ENCODE measurements around the gene ATF6B.

Gene ATF6B

DNA sequence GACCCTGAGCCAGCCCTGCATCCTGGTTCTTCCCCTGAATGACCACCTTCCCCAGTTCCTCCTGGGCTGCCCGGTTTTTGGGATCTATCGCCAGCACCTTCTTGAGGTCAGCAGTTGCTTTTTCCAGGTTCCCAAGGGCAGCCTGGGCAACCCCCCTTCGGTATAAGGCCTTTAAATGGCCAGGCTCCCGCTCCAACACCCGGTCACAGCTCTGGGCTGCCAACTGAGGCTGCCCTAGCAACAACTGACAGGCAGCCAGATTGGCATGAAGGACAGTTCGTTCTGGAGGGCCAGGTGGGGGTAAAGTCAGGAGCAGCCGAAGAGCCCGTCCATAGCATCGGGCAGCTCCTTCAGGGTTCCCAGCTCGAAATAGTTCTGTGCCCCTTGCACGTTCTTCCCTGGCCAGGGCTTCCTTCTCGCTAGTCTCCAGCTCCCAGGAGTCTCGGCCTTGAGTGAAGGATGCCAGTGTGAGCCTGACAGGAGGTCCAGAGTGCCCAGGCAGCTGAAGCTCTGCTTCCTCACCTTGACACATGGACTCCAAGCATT is 778 bp upstream of the ATF6B start:
- TF ChIP-seq, protein P1, sequence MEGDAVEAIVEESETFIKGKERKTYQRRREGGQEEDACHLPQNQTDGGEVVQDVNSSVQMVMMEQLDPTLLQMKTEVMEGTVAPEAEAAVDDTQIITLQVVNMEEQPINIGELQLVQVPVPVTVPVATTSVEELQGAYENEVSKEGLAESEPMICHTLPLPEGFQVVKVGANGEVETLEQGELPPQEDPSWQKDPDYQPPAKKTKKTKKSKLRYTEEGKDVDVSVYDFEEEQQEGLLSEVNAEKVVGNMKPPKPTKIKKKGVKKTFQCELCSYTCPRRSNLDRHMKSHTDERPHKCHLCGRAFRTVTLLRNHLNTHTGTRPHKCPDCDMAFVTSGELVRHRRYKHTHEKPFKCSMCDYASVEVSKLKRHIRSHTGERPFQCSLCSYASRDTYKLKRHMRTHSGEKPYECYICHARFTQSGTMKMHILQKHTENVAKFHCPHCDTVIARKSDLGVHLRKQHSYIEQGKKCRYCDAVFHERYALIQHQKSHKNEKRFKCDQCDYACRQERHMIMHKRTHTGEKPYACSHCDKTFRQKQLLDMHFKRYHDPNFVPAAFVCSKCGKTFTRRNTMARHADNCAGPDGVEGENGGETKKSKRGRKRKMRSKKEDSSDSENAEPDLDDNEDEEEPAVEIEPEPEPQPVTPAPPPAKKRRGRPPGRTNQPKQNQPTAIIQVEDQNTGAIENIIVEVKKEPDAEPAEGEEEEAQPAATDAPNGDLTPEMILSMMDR (IDR thresholded peaks at IDR 0.05; ENCODE audit: insufficient read depth, missing control alignments): no peak
- DNase-seq (ENCODE audit: insufficient read length, low spot score) (no peak), FAIRE-seq (no peak)

DNA sequence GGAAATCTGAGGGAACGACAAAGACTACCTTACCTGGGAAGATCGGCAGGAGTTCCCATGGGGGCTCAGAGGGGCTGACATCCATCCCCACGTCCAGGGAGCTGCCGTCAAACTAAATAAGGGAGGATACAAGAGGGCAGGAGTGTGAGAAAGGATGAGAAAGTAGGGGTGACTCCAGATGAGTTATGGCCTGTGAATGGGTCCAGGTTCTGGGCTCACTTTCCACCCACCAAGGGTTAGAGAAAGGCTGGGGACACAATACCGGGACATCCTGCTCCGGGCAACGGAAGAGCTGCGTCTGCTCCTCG is 683 bp downstream of the ATF6B start:
- FAIRE-seq (no peak), DNase-seq (ENCODE audit: insufficient read length, low spot score) (no peak)
- TF ChIP-seq, protein P1 (IDR thresholded peaks at IDR 0.05; ENCODE audit: insufficient read depth, missing control alignments): no peak

DNA sequence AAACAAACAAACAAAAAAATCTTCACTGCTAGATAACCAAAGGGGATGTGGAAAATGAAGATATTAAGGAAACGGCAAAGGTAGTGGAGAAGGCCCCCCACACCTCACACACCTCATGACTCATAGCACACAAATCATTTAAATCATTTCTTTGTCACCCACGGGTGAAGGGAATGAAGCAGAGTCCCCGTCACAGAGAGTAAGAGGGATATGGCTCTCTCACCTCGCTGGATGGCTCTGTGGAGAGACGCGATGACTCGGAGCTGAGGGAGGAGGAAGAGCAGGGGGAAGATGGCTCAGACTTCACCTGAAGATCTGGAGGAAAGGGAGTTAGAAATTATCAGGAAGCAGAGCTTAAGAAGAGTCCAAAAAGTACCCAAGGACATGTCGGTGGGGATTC is 1.2 kb downstream of the ATF6B start:
- FAIRE-seq (no peak), DNase-seq (ENCODE audit: insufficient read length, low spot score) (no peak)

DNA sequence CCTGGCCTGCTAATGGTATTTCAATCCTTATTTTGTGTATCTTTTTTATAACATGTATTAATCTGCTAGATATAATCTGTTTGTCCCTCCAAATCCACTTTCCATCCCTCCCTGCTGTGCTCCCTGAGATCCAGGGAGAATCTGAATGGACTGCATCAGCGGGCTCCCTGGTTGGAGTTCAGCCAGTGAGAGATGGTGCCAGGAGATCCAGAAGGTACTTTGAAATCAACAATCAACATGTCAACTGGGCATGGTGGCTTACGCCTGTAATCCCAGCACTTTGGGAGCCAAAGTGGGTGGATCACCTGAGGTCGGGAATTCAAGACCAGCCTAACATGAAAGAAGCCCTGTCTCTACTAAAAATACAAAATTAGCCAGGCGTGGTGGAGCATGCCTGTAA is 4.4 kb downstream of the ATF6B start:
- DNase-seq (ENCODE audit: insufficient read length, low spot score) (no peak), FAIRE-seq (no peak)
- TF ChIP-seq, protein P1 (IDR thresholded peaks at IDR 0.05; ENCODE audit: insufficient read depth, missing control alignments): no peak

More for the DNA sequence above, 1.2 kb downstream of the ATF6B start:
- TF ChIP-seq, protein P1 (IDR thresholded peaks at IDR 0.05; ENCODE audit: insufficient read depth, missing control alignments): no peak

DNA sequence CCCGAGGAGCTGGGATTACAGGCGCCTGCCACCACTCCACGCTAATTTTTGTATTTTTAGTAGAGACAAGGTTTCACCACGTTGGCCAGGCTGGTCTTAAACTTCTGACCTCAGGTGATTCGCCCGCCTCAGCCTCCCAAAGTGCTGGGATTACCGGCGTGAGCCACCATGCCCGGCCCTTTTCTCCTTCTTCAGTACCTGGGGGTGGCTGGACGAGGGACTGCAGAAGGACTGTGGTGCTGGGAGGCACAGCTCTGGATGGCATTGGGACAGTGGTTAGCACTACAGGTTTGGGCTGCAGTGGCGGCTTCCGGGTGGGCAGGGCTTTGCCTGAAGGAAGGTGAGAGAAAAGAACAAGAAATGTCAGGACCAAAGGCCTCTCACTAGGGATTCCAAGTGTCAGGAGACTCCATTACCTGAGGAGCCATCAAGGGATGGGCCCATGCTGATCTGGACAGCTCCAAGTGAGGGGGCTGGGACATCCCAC is 7.4 kb downstream of the ATF6B start:
- TF ChIP-seq, protein P1 (IDR thresholded peaks at IDR 0.05; ENCODE audit: insufficient read depth, missing control alignments): no peak
- no peak for FAIRE-seq
- DNase-seq (ENCODE audit: insufficient read length, low spot score): no peak

DNA sequence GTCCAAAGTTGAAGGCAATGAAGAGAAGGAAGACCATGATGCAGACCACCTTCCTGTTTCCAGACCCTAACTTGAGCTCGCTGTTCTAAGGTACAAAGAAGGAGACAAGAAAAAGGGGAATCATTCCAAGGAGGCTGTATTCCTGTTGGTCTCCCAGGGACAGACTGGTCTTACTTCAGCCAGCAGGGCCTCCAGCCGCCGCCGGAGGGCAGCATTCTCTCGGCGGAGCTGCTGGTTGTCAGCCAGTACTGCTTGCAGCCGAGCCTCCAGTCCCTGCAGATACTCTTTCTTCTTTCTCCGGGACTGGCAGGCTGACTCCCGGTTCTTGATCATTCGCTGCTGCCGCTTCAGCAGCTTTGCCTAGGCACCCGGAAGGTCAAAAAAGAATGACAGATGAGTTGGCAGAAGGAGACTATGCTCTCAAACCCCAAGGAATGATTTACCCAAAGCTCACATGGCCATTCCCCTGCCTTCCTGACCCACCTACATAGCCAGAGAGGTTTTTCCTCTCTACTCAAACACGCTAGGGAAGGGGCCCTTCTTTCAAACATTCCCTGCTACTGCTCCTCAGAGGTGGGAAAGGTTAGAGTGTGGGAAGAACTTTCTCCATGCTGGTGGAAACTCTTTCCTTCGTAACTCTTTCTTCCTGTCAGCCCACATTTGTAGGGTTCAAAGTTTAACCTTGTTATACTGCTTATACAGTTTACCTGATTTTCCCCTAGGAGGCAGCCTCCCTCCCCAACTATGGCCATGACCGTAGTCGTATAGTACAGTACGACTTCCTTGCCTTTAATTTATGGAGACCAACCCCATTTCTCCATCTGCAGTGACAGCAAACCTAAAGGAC is 9.0 kb downstream of the ATF6B start:
- FAIRE-seq: no peak
- TF ChIP-seq, protein P1 (IDR thresholded peaks at IDR 0.05; ENCODE audit: insufficient read depth, missing control alignments): peak; percentile 87

DNA sequence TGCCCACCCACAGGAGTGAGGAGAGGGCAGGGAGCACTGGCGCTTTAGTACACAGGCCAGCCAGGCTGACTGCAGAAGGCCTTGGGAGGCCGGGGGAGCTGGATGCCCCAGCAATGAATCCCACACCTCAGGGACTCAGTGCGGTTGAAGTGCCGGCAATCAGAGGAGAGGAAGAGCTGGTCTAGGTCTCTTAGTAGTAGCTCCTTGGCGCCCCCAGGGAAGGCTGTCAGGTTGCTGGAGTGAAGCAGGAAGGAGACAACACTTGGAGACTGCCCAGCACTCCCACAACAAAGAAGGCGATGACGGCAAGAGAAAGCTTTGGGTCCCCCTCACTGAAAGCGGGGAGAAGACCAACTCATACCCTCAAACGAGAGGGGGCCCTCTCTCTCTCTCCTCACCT is 10.6 kb downstream of the ATF6B start:
- FAIRE-seq (no peak), DNase-seq (ENCODE audit: insufficient read length, low spot score) (no peak)
- TF ChIP-seq, protein P1 (IDR thresholded peaks at IDR 0.05; ENCODE audit: insufficient read depth, missing control alignments): no peak

More for the DNA sequence above, 9.0 kb downstream of the ATF6B start:
- DNase-seq (ENCODE audit: insufficient read length, low spot score): peak; percentile 86

All from D721Med (cell line).